Stomach (tissue), 4 donors: Measurements from ENCODE around the gene SKIC2.
"Not testable (repeated sequence)": the region's sequence is repeated elsewhere in the genome, so short reads cannot be mapped to it uniquely, and the experiment has no call there.

ENCODE experiments used
- POLR2A ChIP-seq, 4 donors: fragments of 450-650 bp; IDR thresholded peaks; one replicate each; pipeline ENCODE4 v1.6.1; 2016; ENCODE audit warnings: antibody characterized with exemption in 4 of 4, control low read depth in 2 of 4, mild to moderate bottlenecking in 1 of 4, moderate library complexity in 1 of 4
- POLR2AphosphoS5 ChIP-seq, 3 donors: sonication (generic); formaldehyde crosslinking; IDR thresholded peaks; one replicate each; pipeline ENCODE4 v1.6.1; 2016; ENCODE audit warnings: antibody characterized with exemption in 3 of 3
- TF ChIP-seq, protein P1 (sequence below), 7 experiments: fragments of 450-650 bp in 4 of 7; fragments of 200-600 bp in 3 of 7; sonication (generic) in 3 of 7; IDR thresholded peaks; one replicate each; pipeline ENCODE4 v1.5.1; 2016 to 2019; ENCODE audit warnings: antibody characterized with exemption in 7 of 7, control low read depth in 2 of 7, mild to moderate bottlenecking in 1 of 7

GRCh38 chr6:32007086-32007485 is 48.1 kb downstream of the SKIC2 start:
- not testable (repeated sequence) for TF ChIP-seq POLR2AphosphoS5, POLR2A (IDR thresholded peaks at IDR 0.05)
- TF ChIP-seq, protein P1, sequence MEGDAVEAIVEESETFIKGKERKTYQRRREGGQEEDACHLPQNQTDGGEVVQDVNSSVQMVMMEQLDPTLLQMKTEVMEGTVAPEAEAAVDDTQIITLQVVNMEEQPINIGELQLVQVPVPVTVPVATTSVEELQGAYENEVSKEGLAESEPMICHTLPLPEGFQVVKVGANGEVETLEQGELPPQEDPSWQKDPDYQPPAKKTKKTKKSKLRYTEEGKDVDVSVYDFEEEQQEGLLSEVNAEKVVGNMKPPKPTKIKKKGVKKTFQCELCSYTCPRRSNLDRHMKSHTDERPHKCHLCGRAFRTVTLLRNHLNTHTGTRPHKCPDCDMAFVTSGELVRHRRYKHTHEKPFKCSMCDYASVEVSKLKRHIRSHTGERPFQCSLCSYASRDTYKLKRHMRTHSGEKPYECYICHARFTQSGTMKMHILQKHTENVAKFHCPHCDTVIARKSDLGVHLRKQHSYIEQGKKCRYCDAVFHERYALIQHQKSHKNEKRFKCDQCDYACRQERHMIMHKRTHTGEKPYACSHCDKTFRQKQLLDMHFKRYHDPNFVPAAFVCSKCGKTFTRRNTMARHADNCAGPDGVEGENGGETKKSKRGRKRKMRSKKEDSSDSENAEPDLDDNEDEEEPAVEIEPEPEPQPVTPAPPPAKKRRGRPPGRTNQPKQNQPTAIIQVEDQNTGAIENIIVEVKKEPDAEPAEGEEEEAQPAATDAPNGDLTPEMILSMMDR (IDR thresholded peaks at IDR 0.05) = not testable (repeated sequence)
